Measurements from ENCODE around the gene ZNF79. TPM values are rescaled to one million over a fixed set of nuclear protein-coding genes. Genes with fewer than 3 reads are reported as not detected.

ZNF79 gene
- total and polyA plus RNA-seq, 2 of the 8 experiments (the other 6 are each of a cell fraction or from before 2014, with no cell fraction given) = 2.4 to 7.4 TPM

DNA sequence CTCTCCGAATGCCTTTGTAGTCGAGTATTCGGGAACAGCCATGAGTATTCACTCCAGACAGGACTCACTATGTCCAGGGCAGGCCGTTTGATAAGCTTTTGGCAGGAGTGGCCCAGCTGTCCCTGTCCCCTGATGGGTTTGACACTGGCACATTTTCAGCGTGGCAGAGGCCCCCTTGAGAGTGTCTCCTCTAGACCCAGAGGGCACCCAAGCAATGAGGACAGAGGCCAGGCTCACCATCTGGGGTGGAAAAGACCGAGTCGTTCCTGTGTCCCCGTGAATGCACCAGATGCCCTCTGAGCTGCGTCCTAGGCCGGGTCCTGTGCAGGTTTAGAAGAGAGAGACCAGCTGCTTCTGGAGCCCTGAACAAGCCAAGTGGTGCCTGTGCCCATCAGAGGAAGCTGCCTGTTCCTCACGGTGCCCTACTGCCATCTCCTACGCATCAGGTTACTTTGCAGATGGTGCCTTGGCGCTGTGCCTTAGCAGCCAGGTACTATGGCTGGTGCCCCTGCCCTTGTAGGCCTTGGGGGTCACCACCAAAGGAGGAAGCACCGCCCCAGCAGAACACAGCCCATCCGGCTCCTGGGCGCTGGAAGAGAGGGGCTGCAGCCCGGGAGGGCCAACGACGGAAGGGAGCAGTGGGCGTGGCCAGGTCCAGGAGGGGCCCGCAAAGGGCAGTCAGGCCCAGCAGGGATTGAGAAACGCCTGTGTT, 69.6 kb downstream of the ZNF79 start:
- Histone ChIP-seq H3K4me1 (replicated peaks in 1 of 4; ENCODE audit: control insufficient read depth in 3 of 4, insufficient read depth in 4 of 4, low read length in 3 of 4) (peaks cover 0 to 7% (median 2%) of the 10 kb centered on the region in 4 experiments; a peak in 5 of 7 replicates), H3K9me3 (ENCODE audit: insufficient read depth in 2 of 2, low read depth in 1 of 2, low read length in 1 of 2) (no peaks in the 10 kb centered on the region), H3K27ac (ENCODE audit: low read depth, low read length) (no peak overlapping the region), H4K91ac (replicated peaks; ENCODE audit: insufficient read length, low read length) (no peak overlapping the region), H3K23me2 (ENCODE audit: low read depth, low read length) (no peaks in the 10 kb centered on the region), H3K79me1 (ENCODE audit: low read depth, low read length) (no peaks in the 10 kb centered on the region), H4K8ac (ENCODE audit: extremely low read depth, insufficient read depth, low read length) (no peak overlapping the region), H3K23ac (ENCODE audit: insufficient read length) (no peak overlapping the region), H2BK120ac (replicated peaks; ENCODE audit: low read depth, low read length) (no peak overlapping the region), H2AFZ (ENCODE audit: low read length) (no peak overlapping the region), H3K18ac (ENCODE audit: extremely low read depth, low read length) (no peak overlapping the region), H2BK20ac (ENCODE audit: low read length) (no peak overlapping the region), H3K14ac (ENCODE audit: insufficient read length) (no peak overlapping the region), H3K4me3 (ENCODE audit: extremely low read depth in 1 of 4, insufficient read depth in 2 of 4, low read depth in 3 of 4, low read length in 4 of 4) (no peak overlapping the region), H2BK5ac (ENCODE audit: low read depth, low read length) (no peak overlapping the region), H2BK12ac (ENCODE audit: low read depth, low read length) (no peak overlapping the region), H3K27me3 (replicated peaks in 1 of 4; ENCODE audit: control insufficient read depth in 3 of 4, extremely low read depth in 1 of 4, insufficient read depth in 3 of 4, low read length in 3 of 4) (no peaks in the 10 kb centered on the region), H3K4ac (replicated peaks; ENCODE audit: insufficient read length, low read depth, low read length) (no peak overlapping the region), H4K20me1 (replicated peaks in 1 of 2; ENCODE audit: control insufficient read depth in 1 of 2, insufficient read depth in 2 of 2, low read length in 2 of 2) (peaks cover 0 to 1% of the 10 kb centered on the region in 2 experiments), H2AK5ac (ENCODE audit: low read depth, low read length) (no peak overlapping the region), H3K56ac (replicated peaks; ENCODE audit: insufficient read length, low read depth, low read length) (no peak overlapping the region), H3K4me2 (ENCODE audit: insufficient read depth in 1 of 2, low read depth in 2 of 2, low read length in 2 of 2) (no peak overlapping the region), H3K36me3 (ENCODE audit: control insufficient read depth in 2 of 4, insufficient read depth in 4 of 4, low read length in 3 of 4) (peaks cover 3 to 7% (median 5%) of the 10 kb centered on the region in 4 experiments; a peak in 4 of 8 replicates), H4K5ac (ENCODE audit: insufficient read length, low read depth, low read length) (no peak overlapping the region), H3K79me2 (ENCODE audit: control insufficient read depth in 1 of 2, insufficient read depth in 2 of 2, low read length in 2 of 2) (no peaks in the 10 kb centered on the region), H3K9ac (replicated peaks in 1 of 4; ENCODE audit: extremely low read depth in 1 of 4, low read depth in 3 of 4, low read length in 3 of 4) (no peak overlapping the region), H2BK15ac (ENCODE audit: low read length) (no peak overlapping the region)
- no peak for DNase-seq (ENCODE audit: low read depth in 1 of 2, low spot score in 2 of 2)
- POLR2A ChIA-PET (ENCODE audit: partially characterized antibody) = interaction anchor here (1.2 kb wide), 1 partner anchor 42 kb away, joined by 7 read pairs; the partner anchor contains the start of genes LRSAM1 and RPL12
- TF ChIP-seq NANOG (IDR thresholded peaks at IDR 0.05; ENCODE audit: insufficient read depth, low read depth, low read length, poor library complexity, severe bottlenecking) (no peak), CTBP2 (IDR thresholded peaks at IDR 0.05; ENCODE audit: borderline replicate concordance, insufficient read depth, insufficient read length, low read length) (no peak), POLR2A (IDR thresholded peaks at IDR 0.05; ENCODE audit: control extremely low read depth in 1 of 2, low read depth in 2 of 2, low read length in 2 of 2) (no peak), RAD21 (IDR thresholded peaks at IDR 0.05 in 1 of 2, conservative IDR thresholded peaks at IDR 0.05 in 1 of 2; ENCODE audit: low read depth in 2 of 2, low read length in 2 of 2) (no peak), ZNF274 (IDR thresholded peaks at IDR 0.05; ENCODE audit: borderline replicate concordance, extremely low read depth, low read length) (no peak)
- 89% methylated on average over 22 of the region's 22 CpGs; no CpG with 5 or more reads in 1 of the 2 experiments for WGBS, 2 experiments (ENCODE audit: extremely low coverage in 1 of 2, insufficient coverage in 1 of 2, insufficient read length in 1 of 2, insufficient replicate concordance in 2 of 2, low coverage in 1 of 2, low lambda C conversion rate in 2 of 2, missing lambda C conversion rate in 1 of 2)
- FAIRE-seq = no peak
- CTCF ChIA-PET (ENCODE audit: partially characterized antibody) = interaction anchor here (0.9 to 6.9 kb wide), 6 partner anchors 9 to 96 kb away, joined by 3 to 78 read pairs (median 4); no protein-coding TSS in a partner anchor

Data from H1 (cell line).